K562 (cell line): ENCODE measurements around the gene SIGLEC7. TPM values are rescaled to one million over a fixed set of nuclear protein-coding genes. Genes with fewer than 3 reads are reported as not detected.

Source experiments
- CBX1 ChIP-seq: sonication (generic); IDR thresholded peaks from 2 replicates; pipeline ENCODE4 v1.6.1; 2016; ENCODE audit warnings: antibody characterized with exemption, low read depth, mild to moderate bottlenecking
- ETV1 ChIP-seq: fragments of 450-650 bp; conservative IDR thresholded peaks from 2 replicates; pipeline ENCODE4 v1.6.1; 2016; ENCODE audit warnings: missing genetic modification characterization, control low read depth, low read depth, missing compliant biosample characterization
- FOXO4 ChIP-seq: fragments of 450-650 bp; formaldehyde crosslinking; IDR thresholded peaks from 2 replicates; pipeline ENCODE4 v1.4.0; 2020; ENCODE audit warnings: mild to moderate bottlenecking, moderate library complexity
- GATAD2B ChIP-seq: fragments of 450-650 bp; IDR thresholded peaks from 2 replicates; pipeline ENCODE4 v1.6.1; 2017; ENCODE audit warnings: mild to moderate bottlenecking, borderline replicate concordance
- NCOA6 ChIP-seq: fragments of 450-650 bp; IDR thresholded peaks from 2 replicates; pipeline ENCODE4 v1.6.1; 2017; ENCODE audit warnings: mild to moderate bottlenecking
- NUFIP1 ChIP-seq: fragments of 450-650 bp; IDR thresholded peaks from 2 replicates; pipeline ENCODE4 v1.6.1; 2018; ENCODE audit not compliant: partially characterized antibody
- POLR3G ChIP-seq: IDR thresholded peaks from 2 replicates; pipeline ENCODE4 v1.6.1; 2011; ENCODE audit not compliant: insufficient read length, insufficient replicate concordance; ENCODE audit errors: extremely low read depth
- POU5F1 ChIP-seq: fragments of 150-350 bp; IDR thresholded peaks from 2 replicates; pipeline ENCODE4 v1.6.1; 2014; ENCODE audit warnings: borderline replicate concordance, low read length, low read depth, mild to moderate bottlenecking; ENCODE audit not compliant: partially characterized antibody
- PRMT5 ChIP-seq: sonication (generic); formaldehyde crosslinking; IDR thresholded peaks from 2 replicates; pipeline ENCODE4 v1.5.0; 2020; ENCODE audit warnings: missing genetic modification reagents
- RBM25 ChIP-seq: fragments of 200-400 bp; formaldehyde crosslinking; IDR thresholded peaks from 2 replicates; pipeline ENCODE4 v1.6.1; 2018; ENCODE audit warnings: low read length, low read depth, moderate library complexity; ENCODE audit not compliant: severe bottlenecking
- SETDB1 ChIP-seq: IDR thresholded peaks from one replicate; pipeline ENCODE4 v1.6.1; 2012; ENCODE audit warnings: low read length, control low read depth, inconsistent platforms
- SMARCB1 ChIP-seq: IDR thresholded peaks from 2 replicates; pipeline ENCODE4 v1.6.1; 2011; ENCODE audit warnings: improper control_type of control experiment, low read depth; ENCODE audit not compliant: insufficient read length
- SMARCC2 ChIP-seq: fragments of 450-650 bp; IDR thresholded peaks from 2 replicates; pipeline ENCODE4 v1.6.1; 2017; ENCODE audit warnings: antibody characterized with exemption, moderate library complexity, mild to moderate bottlenecking, low read depth
- SOX6 ChIP-seq: fragments of 450-650 bp; IDR thresholded peaks from 2 replicates; pipeline ENCODE4 v1.6.1; 2014; ENCODE audit warnings: mild to moderate bottlenecking
- TFAP4 ChIP-seq: sonication (generic); formaldehyde crosslinking; IDR thresholded peaks from 2 replicates; pipeline ENCODE4 v1.8.0; 2022; ENCODE audit warnings: missing genetic modification reagents, mild to moderate bottlenecking, moderate library complexity, borderline replicate concordance
- TOE1 ChIP-seq, 2 experiments: fragments of 450-650 bp in 1 of 2; sonication (generic) in 1 of 2; formaldehyde crosslinking in 1 of 2; IDR thresholded peaks; 2 replicates each; pipeline versions ENCODE4 v1.7.1 to v1.8.0; 2016 to 2022; ENCODE audit warnings: borderline replicate concordance in 2 of 2, mild to moderate bottlenecking in 2 of 2, antibody characterized with exemption in 1 of 2, inconsistent platforms in 1 of 2, low read depth in 1 of 2, missing genetic modification reagents in 1 of 2, moderate library complexity in 1 of 2
- ZNF133 ChIP-seq: fragments of 250-450 bp; sonication (Bioruptor Pico); IDR thresholded peaks from 2 replicates; pipeline ENCODE4 v1.4.0; 2020; ENCODE audit warnings: mild to moderate bottlenecking
- ZNF146 ChIP-seq: IDR thresholded peaks from one replicate; pipeline ENCODE4 v1.6.1; 2018; ENCODE audit warnings: missing compliant biosample characterization; ENCODE audit not compliant: unreplicated experiment
- ZNF24 ChIP-seq: fragments of 450-650 bp; IDR thresholded peaks from 2 replicates; pipeline ENCODE4 v1.6.1; 2016
- ZNF395 ChIP-seq: fragments of 200-800 bp; sonication (Bioruptor generic); IDR thresholded peaks from 2 replicates; pipeline ENCODE4 v1.6.1; 2017; ENCODE audit warnings: missing genetic modification characterization, missing compliant biosample characterization
- ZNF75A ChIP-seq: fragments of 450-650 bp; formaldehyde crosslinking; IDR thresholded peaks from 2 replicates; pipeline ENCODE4 v1.4.0; 2020; ENCODE audit warnings: mild to moderate bottlenecking
- polyA plus RNA-seq, 8 experiments: library from polyadenylated mRNA; depleted of rRNA in 4 of 8; stranded (reverse) in 5 of 8; unstranded in 3 of 8; fragments of >200 nt; fragmentation: Nextera tagmentation in 2 of 8; fragmentation: Illumina TruSeq in 1 of 8; extraction: Ambion mirVana in 2 of 8; extraction: Trizol in 1 of 8; gene quantifications; 2 replicates each; pipeline versions ENCODE4 v1.2.1 to v1.2.3, GENCODE V29; 2011 to 2014; ENCODE audit warnings: inconsistent platforms in 1 of 8, missing spikeins in 1 of 8
- total RNA-seq, 7 experiments: library from RNA; depleted of rRNA in 6 of 7; stranded (reverse); fragments of >200 nt in 6 of 7; fragmentation: Illumina TruSeq in 2 of 7; extraction: Trizol in 2 of 7; gene quantifications; 2 replicates each; pipeline versions ENCODE4 v1.2.1 to v1.2.3, GENCODE V29; 2011 to 2021; ENCODE audit warnings: low replicate concordance in 1 of 7
- TF ChIP-seq, protein P1 (sequence below): fragments of 250-450 bp; sonication (Bioruptor Pico); IDR thresholded peaks from 2 replicates; pipeline ENCODE4 v1.8.0; 2022; ENCODE audit warnings: inconsistent platforms

SIGLEC7 gene
- total and polyA plus RNA-seq, 9 of the 15 experiments (the other 6 are each of a cell fraction or from before 2014, with no cell fraction given), result 0.10 to 0.12 TPM; not detected in 7

DNA sequence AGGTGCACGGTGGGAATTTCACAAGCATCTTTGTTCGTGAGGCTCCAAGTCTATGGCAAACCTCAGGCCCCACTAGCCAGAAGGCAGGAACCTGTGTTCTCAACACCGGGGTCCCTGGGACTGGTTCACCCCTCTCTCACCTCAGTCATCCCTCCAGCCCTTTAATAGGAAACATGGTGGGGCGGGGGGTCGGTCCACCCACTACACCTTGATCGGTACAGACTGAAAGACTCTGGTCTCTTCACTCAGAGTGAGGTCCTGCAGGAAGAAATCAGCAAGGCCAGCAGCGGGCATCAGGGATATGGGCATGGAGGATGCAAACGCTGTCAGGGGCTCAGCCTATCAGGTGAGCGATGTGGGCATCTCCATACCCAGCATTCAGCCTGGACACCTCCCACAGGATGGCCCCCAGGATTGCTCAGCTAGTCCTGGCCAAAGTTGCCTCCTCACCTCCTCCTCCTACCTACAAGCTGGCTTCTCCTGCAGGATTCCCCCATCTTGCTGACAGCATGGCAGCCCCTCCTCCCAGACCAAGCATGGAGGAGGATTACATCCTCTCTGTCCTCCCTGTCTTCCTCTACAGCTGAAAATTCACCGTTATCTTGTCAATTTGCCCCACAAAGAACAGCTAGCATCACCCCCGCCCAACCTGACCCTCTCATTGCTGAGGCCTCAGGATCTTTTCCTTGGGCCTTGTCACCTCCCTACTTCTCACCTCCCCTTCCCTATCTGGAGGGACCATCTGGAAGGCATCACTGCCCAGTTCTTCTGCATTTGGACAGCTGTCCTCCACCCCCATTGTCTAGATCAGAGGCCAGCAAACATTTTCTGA is 45.5 kb downstream of the SIGLEC7 start (continued):
- TF ChIP-seq SMARCB1 (no peak), ZNF75A (CRISPR knock-in tag) (no peak), ETV1 (no peak), POU5F1 (no peak), ZNF146 (CRISPR knock-in tag) (no peak), SOX6 (no peak), NUFIP1 (no peak), ZNF24 (no peak), CBX1 (no peak), ZNF133 (CRISPR knock-in tag) (no peak), SMARCC2 (no peak), POLR3G (no peak), SETDB1 (no peak), TFAP4 (CRISPR knock-in tag) (peak; percentile 41; the same call in 1 of the 2 replicates), RBM25 (peak; percentile 77), ZNF395 (CRISPR knock-in tag) (no peak), NCOA6 (no peak), GATAD2B (no peak), PRMT5 (no peak), TOE1 (IDR thresholded peaks at IDR 0.05; ENCODE audit: borderline replicate concordance) (no peak), TOE1 (CRISPR knock-in tag; IDR thresholded peaks at IDR 0.05; ENCODE audit: borderline replicate concordance, low read depth) (no peak), FOXO4 (CRISPR knock-in tag) (no peak)
- TF ChIP-seq, protein P1, sequence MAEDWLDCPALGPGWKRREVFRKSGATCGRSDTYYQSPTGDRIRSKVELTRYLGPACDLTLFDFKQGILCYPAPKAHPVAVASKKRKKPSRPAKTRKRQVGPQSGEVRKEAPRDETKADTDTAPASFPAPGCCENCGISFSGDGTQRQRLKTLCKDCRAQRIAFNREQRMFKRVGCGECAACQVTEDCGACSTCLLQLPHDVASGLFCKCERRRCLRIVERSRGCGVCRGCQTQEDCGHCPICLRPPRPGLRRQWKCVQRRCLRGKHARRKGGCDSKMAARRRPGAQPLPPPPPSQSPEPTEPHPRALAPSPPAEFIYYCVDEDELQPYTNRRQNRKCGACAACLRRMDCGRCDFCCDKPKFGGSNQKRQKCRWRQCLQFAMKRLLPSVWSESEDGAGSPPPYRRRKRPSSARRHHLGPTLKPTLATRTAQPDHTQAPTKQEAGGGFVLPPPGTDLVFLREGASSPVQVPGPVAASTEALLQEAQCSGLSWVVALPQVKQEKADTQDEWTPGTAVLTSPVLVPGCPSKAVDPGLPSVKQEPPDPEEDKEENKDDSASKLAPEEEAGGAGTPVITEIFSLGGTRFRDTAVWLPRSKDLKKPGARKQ, result no peak
